Osteoblast (primary cell): ENCODE measurements around the gene COX18. TPM values are rescaled to one million over a fixed set of nuclear protein-coding genes. Genes with fewer than 3 reads are reported as not detected.
A peak's percentile ranks its signal among the peaks of the same experiment; 100 is the strongest.

Experiments
- DNase-seq: peaks from one replicate; pipeline ENCODE4 v3.0.0; 2011; ENCODE audit warnings: low spot score, mixed read lengths; ENCODE audit not compliant: insufficient read length; ENCODE audit errors: missing footprints
- H2AFZ ChIP-seq: 2 replicates; pipeline ENCODE4 v1.6.0; 2011; ENCODE audit warnings: mild to moderate bottlenecking, low read length
- H3K27ac ChIP-seq: 2 replicates; pipeline ENCODE4 v1.5.1; 2011; ENCODE audit warnings: mild to moderate bottlenecking, low read depth, low read length, moderate library complexity
- H3K27me3 ChIP-seq: 2 replicates; pipeline ENCODE4 v1.6.0; 2012; ENCODE audit warnings: mild to moderate bottlenecking, control low read depth, inconsistent platforms, low read length, moderate library complexity; ENCODE audit not compliant: insufficient read depth
- H3K36me3 ChIP-seq: 2 replicates; pipeline ENCODE4 v1.5.1; 2011; ENCODE audit warnings: mild to moderate bottlenecking, low read length, control low read depth, moderate library complexity; ENCODE audit not compliant: insufficient read depth
- H3K4me1 ChIP-seq: 2 replicates; pipeline ENCODE4 v1.5.1; 2011; ENCODE audit warnings: mild to moderate bottlenecking, low read length, control low read depth, moderate library complexity; ENCODE audit not compliant: insufficient read depth
- H3K4me2 ChIP-seq: 2 replicates; pipeline ENCODE4 v1.6.0; 2011; ENCODE audit warnings: mild to moderate bottlenecking, low read length; ENCODE audit not compliant: insufficient read depth
- H3K4me3 ChIP-seq: fragments of 200-600 bp; sonication (generic); 3 replicates; pipeline ENCODE4 v1.5.1; 2012; ENCODE audit warnings: mild to moderate bottlenecking, low read length, inconsistent platforms; ENCODE audit not compliant: insufficient read depth
- H3K79me2 ChIP-seq: 2 replicates; pipeline ENCODE4 v1.6.0; 2012; ENCODE audit warnings: mild to moderate bottlenecking, low read length, control low read depth, inconsistent platforms; ENCODE audit not compliant: insufficient read depth
- H3K9me3 ChIP-seq: 2 replicates; pipeline ENCODE4 v1.5.1; 2011; ENCODE audit warnings: low read depth, low read length, control low read depth
- H4K20me1 ChIP-seq: 2 replicates; pipeline ENCODE4 v1.6.0; 2012; ENCODE audit warnings: mild to moderate bottlenecking, low read length, control low read depth; ENCODE audit not compliant: insufficient read depth
- total RNA-seq: library from RNA; depleted of rRNA; stranded (reverse); fragments of >200 nt; gene quantifications from 2 replicates; pipeline ENCODE4 v1.2.3, GENCODE V29; 2012
- TF ChIP-seq, protein P1 (sequence below): IDR thresholded peaks from 2 replicates; pipeline ENCODE4 v1.5.1; 2011; ENCODE audit warnings: mild to moderate bottlenecking, low read depth, low read length, moderate library complexity; ENCODE audit errors: extremely low read depth

COX18 gene
- total RNA-seq, 1 donor = 29.0 TPM

DNA sequence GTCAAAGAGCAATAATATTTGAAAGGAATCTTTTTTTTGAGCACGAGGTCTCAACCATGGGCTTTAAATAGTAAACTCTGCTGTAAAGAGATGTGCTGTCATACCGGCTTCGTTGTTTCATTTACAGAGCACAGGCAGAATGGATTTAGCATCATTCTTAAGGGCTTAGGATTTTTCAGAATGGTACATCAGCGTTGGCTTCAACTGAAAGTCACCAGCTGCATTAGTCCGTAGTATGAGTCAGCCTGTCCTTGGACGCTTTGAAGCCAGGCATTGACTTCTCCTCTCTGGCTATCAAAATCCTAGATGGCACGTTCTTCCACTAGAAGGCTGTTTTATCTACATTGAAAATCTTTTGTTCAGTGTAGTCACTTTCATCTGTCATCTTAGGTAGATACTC lies 23.6 kb downstream of the COX18 start:
- Histone ChIP-seq H3K4me1 (no peaks in the 10 kb centered on the region), H2AFZ (no peak overlapping the region), H3K4me2 (no peak overlapping the region), H4K20me1 (no peaks in the 10 kb centered on the region), H3K36me3 (no peaks in the 10 kb centered on the region), H3K9me3 (no peaks in the 10 kb centered on the region), H3K27me3 (no peaks in the 10 kb centered on the region), H3K4me3 (no peak overlapping the region), H3K27ac (no peak overlapping the region), H3K79me2 (no peaks in the 10 kb centered on the region)
- DNase-seq = peak; percentile 3
- TF ChIP-seq, protein P1, sequence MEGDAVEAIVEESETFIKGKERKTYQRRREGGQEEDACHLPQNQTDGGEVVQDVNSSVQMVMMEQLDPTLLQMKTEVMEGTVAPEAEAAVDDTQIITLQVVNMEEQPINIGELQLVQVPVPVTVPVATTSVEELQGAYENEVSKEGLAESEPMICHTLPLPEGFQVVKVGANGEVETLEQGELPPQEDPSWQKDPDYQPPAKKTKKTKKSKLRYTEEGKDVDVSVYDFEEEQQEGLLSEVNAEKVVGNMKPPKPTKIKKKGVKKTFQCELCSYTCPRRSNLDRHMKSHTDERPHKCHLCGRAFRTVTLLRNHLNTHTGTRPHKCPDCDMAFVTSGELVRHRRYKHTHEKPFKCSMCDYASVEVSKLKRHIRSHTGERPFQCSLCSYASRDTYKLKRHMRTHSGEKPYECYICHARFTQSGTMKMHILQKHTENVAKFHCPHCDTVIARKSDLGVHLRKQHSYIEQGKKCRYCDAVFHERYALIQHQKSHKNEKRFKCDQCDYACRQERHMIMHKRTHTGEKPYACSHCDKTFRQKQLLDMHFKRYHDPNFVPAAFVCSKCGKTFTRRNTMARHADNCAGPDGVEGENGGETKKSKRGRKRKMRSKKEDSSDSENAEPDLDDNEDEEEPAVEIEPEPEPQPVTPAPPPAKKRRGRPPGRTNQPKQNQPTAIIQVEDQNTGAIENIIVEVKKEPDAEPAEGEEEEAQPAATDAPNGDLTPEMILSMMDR = no peak

DNA sequence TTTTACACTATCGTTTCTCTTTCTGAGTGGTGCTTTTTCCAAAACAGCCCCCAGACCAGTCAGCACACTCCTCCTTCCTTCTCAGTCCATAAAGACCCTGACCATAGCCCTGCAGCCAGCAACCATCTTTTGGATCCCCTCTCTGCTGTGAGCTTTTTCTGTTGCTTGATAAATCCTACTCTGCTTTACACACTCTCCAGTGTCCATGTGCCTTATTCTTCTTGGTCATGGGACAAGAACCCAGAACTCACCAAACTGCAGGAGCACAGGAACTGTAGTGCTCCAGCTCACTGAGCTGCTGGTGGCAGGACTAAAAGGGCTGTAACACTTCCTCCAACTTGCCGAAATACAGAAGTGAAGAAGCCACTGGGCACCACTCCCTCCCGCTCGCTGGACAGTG lies 32.5 kb downstream of the COX18 start:
- no peak overlapping the region for H3K4me2 ChIP-seq
- TF ChIP-seq, protein P1 = no peak
- DNase-seq = no peak
- no peaks in the 10 kb centered on the region for H3K79me2 ChIP-seq
- H3K4me1 ChIP-seq = no peaks in the 10 kb centered on the region
- no peak overlapping the region for H3K27ac ChIP-seq
- H3K36me3 ChIP-seq = no peaks in the 10 kb centered on the region
- H3K9me3 ChIP-seq = peaks cover 2% of the 10 kb centered on the region
- no peak overlapping the region for H2AFZ ChIP-seq
- H3K4me3 ChIP-seq = no peak overlapping the region
- no peaks in the 10 kb centered on the region for H4K20me1 ChIP-seq
- no peaks in the 10 kb centered on the region for H3K27me3 ChIP-seq

DNA sequence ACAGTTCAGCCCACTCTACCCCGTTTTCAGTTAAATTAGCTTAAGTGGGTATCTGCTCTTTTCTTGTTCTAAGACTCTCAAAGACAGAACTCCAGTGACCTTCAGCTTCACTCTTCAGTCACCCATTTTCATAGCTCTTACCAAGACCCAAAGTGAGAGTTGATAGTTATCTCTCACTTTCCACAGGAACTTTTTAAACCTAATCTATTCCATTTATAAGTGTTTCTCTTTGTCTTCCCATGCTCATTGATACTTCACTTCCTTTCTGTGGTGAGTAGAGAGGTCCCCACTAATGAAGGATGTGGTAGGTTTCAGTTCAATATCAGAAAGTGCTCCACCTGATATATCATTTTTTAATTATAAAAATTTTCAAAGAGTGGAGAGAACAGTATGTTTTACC lies 33.4 kb downstream of the COX18 start:
- Histone ChIP-seq H3K36me3 (no peaks in the 10 kb centered on the region), H3K4me2 (no peak overlapping the region), H3K27ac (no peak overlapping the region), H3K27me3 (no peaks in the 10 kb centered on the region), H3K79me2 (no peaks in the 10 kb centered on the region), H2AFZ (no peak overlapping the region), H3K4me1 (no peaks in the 10 kb centered on the region), H3K9me3 (peaks cover 2% of the 10 kb centered on the region), H4K20me1 (no peaks in the 10 kb centered on the region), H3K4me3 (no peak overlapping the region)
- TF ChIP-seq, protein P1 = no peak
- DNase-seq = no peak

DNA sequence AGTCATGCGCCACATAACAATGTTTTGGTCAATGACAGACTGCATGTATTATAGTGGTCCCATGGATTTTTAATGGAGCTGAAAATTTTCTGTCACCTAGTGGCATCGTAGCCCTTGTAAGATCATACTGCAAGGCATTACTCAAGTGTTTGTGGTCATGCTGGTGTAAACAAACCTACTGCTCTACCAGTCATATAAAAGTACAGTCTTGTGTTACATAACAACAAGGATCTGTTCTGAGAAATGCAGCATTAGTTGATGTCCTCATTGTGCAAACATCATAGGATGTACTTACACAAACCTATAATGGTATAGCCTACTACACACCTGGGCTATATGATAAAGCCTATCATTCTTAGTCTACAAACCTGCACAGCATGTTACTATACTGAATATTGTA lies 34.6 kb downstream of the COX18 start:
- no peak for DNase-seq
- TF ChIP-seq, protein P1 = no peak
- Histone ChIP-seq H3K4me3 (no peak overlapping the region), H2AFZ (no peak overlapping the region), H3K36me3 (no peaks in the 10 kb centered on the region), H4K20me1 (no peaks in the 10 kb centered on the region), H3K9me3 (peaks cover 2% of the 10 kb centered on the region), H3K4me1 (no peaks in the 10 kb centered on the region), H3K27ac (no peak overlapping the region), H3K4me2 (no peak overlapping the region), H3K27me3 (no peaks in the 10 kb centered on the region), H3K79me2 (no peaks in the 10 kb centered on the region)
